CD4-positive, alpha-beta T cell (primary cell): ENCODE measurements around the gene COL5A1. TPM values are rescaled to one million over a fixed set of nuclear protein-coding genes. Genes with fewer than 3 reads are reported as not detected.

ENCODE experiments used
- ATAC-seq: fragments of 200-7000 bp; cut with Tn5 transposase; one replicate; pipeline ENCODE4 v1.10.0; 2022; ENCODE audit warnings: mild to moderate bottlenecking; ENCODE audit not compliant: poor library complexity
- CTCF ChIA-PET: fragments of 350-600 bp; sonication (Branson Sonifier 250); formaldehyde crosslinking; loops from one replicate; lab custom pipeline; 2021; ENCODE audit warnings: antibody characterized with exemption, inconsistent platforms; lab: Charles Lee
- POLR2A ChIA-PET: fragments of 350-600 bp; sonication (Branson Sonifier 250); formaldehyde crosslinking; loops from one replicate; lab custom pipeline; 2021; ENCODE audit warnings: antibody characterized with exemption, inconsistent platforms; lab: Charles Lee
- DNase-seq, 14 experiments: peaks; one replicate each; pipeline ENCODE4 v3.0.0-alpha.2; 2013 to 2020; ENCODE audit warnings: mixed read lengths in 2 of 14
- H3K27ac ChIP-seq, 2 donors: one replicate each; pipeline versions ENCODE4 v1.5.1 to v1.7.0; 2013; ENCODE audit warnings: low read length in 2 of 2, low read depth in 1 of 2, mild to moderate bottlenecking in 1 of 2
- H3K27me3 ChIP-seq, 2 experiments: 1 replicate in 1 of 2; 2 replicates in 1 of 2; pipeline versions ENCODE4 v1.6.1 to v1.7.0; 2013; ENCODE audit warnings: low read length in 2 of 2, control low read depth in 1 of 2, mild to moderate bottlenecking in 1 of 2, moderate library complexity in 1 of 2; ENCODE audit not compliant: insufficient read depth in 2 of 2, control insufficient read depth in 1 of 2
- H3K36me3 ChIP-seq: one replicate; pipeline ENCODE4 v1.6.1; 2013; ENCODE audit warnings: low read length, control low read depth; ENCODE audit not compliant: insufficient read depth
- H3K4me1 ChIP-seq: one replicate; pipeline ENCODE4 v1.6.1; 2013; ENCODE audit warnings: low read length, control low read depth; ENCODE audit not compliant: insufficient read depth
- H3K4me3 ChIP-seq: one replicate; pipeline ENCODE4 v1.5.1; 2013; ENCODE audit warnings: mild to moderate bottlenecking, low read length, moderate library complexity
- H3K9me3 ChIP-seq, 2 experiments: 1 replicate in 1 of 2; 2 replicates in 1 of 2; pipeline versions ENCODE4 v1.6.1 to v1.7.0; 2013; ENCODE audit warnings: low read length in 2 of 2, mild to moderate bottlenecking in 2 of 2, control low read depth in 1 of 2, moderate library complexity in 1 of 2; ENCODE audit not compliant: control insufficient read depth in 1 of 2, insufficient read depth in 1 of 2
- H3K27ac Mint-ChIP-seq: one replicate; pipeline ENCODE4 v1.8.0; 2020; ENCODE audit warnings: mixed read lengths
- H3K27me3 Mint-ChIP-seq: one replicate; pipeline ENCODE4 v1.8.0; 2021; ENCODE audit warnings: mixed read lengths
- H3K36me3 Mint-ChIP-seq: one replicate; pipeline ENCODE4 v1.8.0; 2021; ENCODE audit warnings: low read depth, mixed read lengths
- H3K4me1 Mint-ChIP-seq: one replicate; pipeline ENCODE4 v1.8.0; 2021; ENCODE audit warnings: low read depth, mixed read lengths
- H3K4me3 Mint-ChIP-seq: one replicate; pipeline ENCODE4 v1.8.0; 2020; ENCODE audit warnings: mild to moderate bottlenecking, mixed read lengths
- H3K9me3 Mint-ChIP-seq: one replicate; pipeline ENCODE4 v1.8.0; 2020; ENCODE audit warnings: mixed read lengths
- CTCF ChIP-seq: fragments of 200-600 bp; IDR thresholded peaks from one replicate; pipeline ENCODE4 v1.8.0; 2022; ENCODE audit warnings: antibody characterized with exemption, mild to moderate bottlenecking
- intact Hi-C, 2 experiments: fragments of 100-400 bp; cut with DNase I in 1 of 2; cut with micrococcal nuclease in 1 of 2; formaldehyde crosslinking; loops; one replicate each; pipeline versions ENCODE4 v1.15.1 to v1.9.0; 2023 to 2025; cut with DNase I, micrococcal nuclease
- total RNA-seq, 174 experiments: library from RNA in 2 of 174; stranded (reverse) in 2 of 174; gene quantifications; one replicate each; pipeline ENCODE4 v1.2.3 and lab custom pipeline; 2021 to 2026

COL5A1 gene
- total RNA-seq, 2 experiments from 2014 or later = 0.41 to 0.50 TPM

DNA sequence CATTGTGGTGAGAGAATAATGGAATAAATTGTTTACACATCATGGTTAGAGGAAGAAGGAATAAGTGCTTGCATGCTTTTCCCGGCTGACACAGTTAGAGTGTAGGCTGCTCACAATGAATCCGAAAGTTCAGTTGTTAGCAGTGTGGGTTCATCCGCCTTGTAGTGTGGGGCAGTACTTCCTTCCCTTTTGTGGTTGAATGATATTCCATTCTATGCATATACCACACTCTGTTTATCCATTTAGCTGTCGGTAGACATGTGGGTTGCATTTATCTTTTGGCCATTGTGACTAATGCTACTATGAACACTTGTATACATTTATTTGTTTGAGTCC, 84.0 kb downstream of the COL5A1 start:
- no peaks in the 10 kb centered on the region for H3K36me3 Mint-ChIP-seq
- no peaks in the 10 kb centered on the region for H3K36me3 ChIP-seq
- peaks cover 0 to 7% of the 10 kb centered on the region in 2 experiments for H3K27me3 ChIP-seq
- no peak overlapping the region for H3K27ac Mint-ChIP-seq
- peaks cover 0 to 20% of the 10 kb centered on the region in 2 experiments for H3K9me3 ChIP-seq
- no peaks in the 10 kb centered on the region for H3K9me3 Mint-ChIP-seq
- ATAC-seq (no peak), DNase-seq (peak in 1 of 14 experiments; percentile 7)
- no peak overlapping the region for H3K4me3 ChIP-seq
- H3K4me1 Mint-ChIP-seq = no peaks in the 10 kb centered on the region
- no peak overlapping the region for H3K27ac ChIP-seq
- TF ChIP-seq CTCF = no peak
- peaks cover 16% of the 10 kb centered on the region for H3K27me3 Mint-ChIP-seq
- intact Hi-C loops = no loop called here
- H3K4me3 Mint-ChIP-seq = no peak overlapping the region
- no peaks in the 10 kb centered on the region for H3K4me1 ChIP-seq
- ChIA-PET POLR2A (no interaction called here), CTCF (no interaction called here)

- Mint-ChIP-seq H3K4me3 (no peak overlapping the region), H3K27me3 (peaks cover 16% of the 10 kb centered on the region), H3K9me3 (no peaks in the 10 kb centered on the region), H3K36me3 (no peaks in the 10 kb centered on the region), H3K27ac (no peak overlapping the region), H3K4me1 (no peaks in the 10 kb centered on the region)
- TF ChIP-seq CTCF = no peak
- ATAC-seq (no peak), DNase-seq (no peak)
- no peaks in the 10 kb centered on the region for H3K36me3 ChIP-seq
- H3K9me3 ChIP-seq = peaks cover 0 to 20% of the 10 kb centered on the region in 2 experiments
- no peak overlapping the region for H3K4me3 ChIP-seq
- peaks cover 0 to 7% of the 10 kb centered on the region in 2 experiments for H3K27me3 ChIP-seq
- H3K4me1 ChIP-seq = no peaks in the 10 kb centered on the region
- ChIA-PET POLR2A (no interaction called here), CTCF (no interaction called here)
- H3K27ac ChIP-seq = no peak overlapping the region
- intact Hi-C loops = no loop called here
These were observed 84.6 kb downstream of the COL5A1 start for GRCh38 chr9:134726026-134726721.

DNA sequence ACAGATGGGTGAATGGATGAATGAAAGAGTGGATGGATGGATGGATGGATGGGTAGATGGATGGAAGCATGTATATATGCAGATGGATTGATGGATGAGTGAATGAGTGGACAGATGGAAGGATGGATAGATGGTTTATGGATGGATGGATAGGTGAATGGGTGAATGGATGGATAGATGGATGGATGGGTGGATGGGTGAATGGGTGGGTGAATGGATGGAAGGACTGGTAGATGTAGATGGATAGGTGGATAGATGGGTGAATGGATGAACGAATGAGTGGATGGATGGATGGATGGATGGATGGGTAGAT, 85.1 kb downstream of the COL5A1 start:
- H3K27ac ChIP-seq = no peak overlapping the region
- no peaks in the 10 kb centered on the region for H3K9me3 Mint-ChIP-seq
- ATAC-seq = no peak
- peaks cover 0 to 7% of the 10 kb centered on the region in 2 experiments for H3K27me3 ChIP-seq
- H3K9me3 ChIP-seq = peaks cover 0 to 20% of the 10 kb centered on the region in 2 experiments
- H3K4me3 Mint-ChIP-seq = no peak overlapping the region
- no peak for DNase-seq
- no peak overlapping the region for H3K27ac Mint-ChIP-seq
- H3K36me3 ChIP-seq = no peaks in the 10 kb centered on the region
- intact Hi-C loops = no loop called here
- no peak for TF ChIP-seq CTCF
- H3K27me3 Mint-ChIP-seq = peaks cover 16% of the 10 kb centered on the region
- H3K4me3 ChIP-seq = no peak overlapping the region
- ChIA-PET POLR2A (no interaction called here), CTCF (no interaction called here)
- no peaks in the 10 kb centered on the region for H3K4me1 ChIP-seq
- H3K36me3 Mint-ChIP-seq = no peaks in the 10 kb centered on the region
- H3K4me1 Mint-ChIP-seq = no peaks in the 10 kb centered on the region
